GDM1 (cell line): ENCODE measurements around the gene RHOT1.
A peak's percentile ranks its signal among the peaks of the same experiment; 100 is the strongest.
"Not testable (repeated sequence)": the region's sequence is repeated elsewhere in the genome, so short reads cannot be mapped to it uniquely, and the experiment has no call there.

Experiments used
- DNase-seq: peaks from one replicate; lab custom pipeline; 2025; lab: John Stamatoyannopoulos, UW

Gene RHOT1

GRCh38 chr17:32142038-32142856 is at the start of gene RHOT1:
Gene RHOT1 (plus strand): TSS chr17:32142502. CDS start chr17:32142693, 191 bp downstream.
- DNase-seq: peak; percentile 76

GRCh38 chr17:32099686-32100085 is 42.6 kb upstream of the RHOT1 start:
- DNase-seq: no peak

GRCh38 chr17:32100323-32100722 is 42.0 kb upstream of the RHOT1 start:
- not testable (repeated sequence) for DNase-seq

- no peak for DNase-seq
These were observed 41.2 kb upstream of the RHOT1 start for GRCh38 chr17:32100971-32101631.

GRCh38 chr17:32102172-32102571 is 40.1 kb upstream of the RHOT1 start:
- DNase-seq: no peak

GRCh38 chr17:32102646-32103186 is 39.6 kb upstream of the RHOT1 start:
- no peak for DNase-seq

- DNase-seq: no peak
These were observed 38.7 kb upstream of the RHOT1 start for GRCh38 chr17:32103476-32104113.

- DNase-seq: no peak
These were observed 38.1 kb upstream of the RHOT1 start for GRCh38 chr17:32104158-32104557.

- not testable (repeated sequence) for DNase-seq
These were observed 35.8 kb upstream of the RHOT1 start for GRCh38 chr17:32106471-32106981.

GRCh38 chr17:32107194-32107593 is 35.1 kb upstream of the RHOT1 start:
- not testable (repeated sequence) for DNase-seq

GRCh38 chr17:32110596-32110995 is 31.7 kb upstream of the RHOT1 start:
- DNase-seq: no peak

- DNase-seq: no peak
These were observed 31.0 kb upstream of the RHOT1 start for GRCh38 chr17:32111141-32111771.

- no peak for DNase-seq
These were observed 29.9 kb upstream of the RHOT1 start for GRCh38 chr17:32112416-32112815.

- DNase-seq: no peak
These were observed 27.8 kb upstream of the RHOT1 start for GRCh38 chr17:32114536-32114935.

GRCh38 chr17:32115546-32115945 is 26.8 kb upstream of the RHOT1 start:
- not testable (repeated sequence) for DNase-seq

- no peak for DNase-seq
These were observed 25.4 kb upstream of the RHOT1 start for GRCh38 chr17:32116937-32117336.

- DNase-seq: no peak
These were observed 24.9 kb upstream of the RHOT1 start for GRCh38 chr17:32117399-32117798.

- not testable (repeated sequence) for DNase-seq
These were observed 24.2 kb upstream of the RHOT1 start for GRCh38 chr17:32118088-32118487.

GRCh38 chr17:32118835-32119234 is 23.5 kb upstream of the RHOT1 start:
- DNase-seq: no peak

- DNase-seq: no peak
These were observed 22.2 kb upstream of the RHOT1 start for GRCh38 chr17:32120141-32120540.

- no peak for DNase-seq
These were observed 21.6 kb upstream of the RHOT1 start for GRCh38 chr17:32120716-32121115.

- no peak for DNase-seq
These were observed 18.5 kb upstream of the RHOT1 start for GRCh38 chr17:32123782-32124181.
